Measurements from ENCODE around the gene PSME3IP1.
"Not testable (repeated sequence)": the region's sequence is repeated elsewhere in the genome, so short reads cannot be mapped to it uniquely, and the experiment has no call there.

PSME3IP1 gene

GRCh38 chr16:57125969-57126368 is 59.9 kb downstream of the PSME3IP1 start:
- DNase-seq (ENCODE audit: low read depth, low spot score) = no peak

- no peak for DNase-seq (ENCODE audit: low read depth, low spot score)
Observed at GRCh38 chr16:57125376-57125775, 60.5 kb downstream of the PSME3IP1 start.

- DNase-seq (ENCODE audit: low read depth, low spot score) = no peak
Observed at GRCh38 chr16:57123974-57124674, 61.7 kb downstream of the PSME3IP1 start.

- no peak for DNase-seq (ENCODE audit: low read depth, low spot score)
Observed at GRCh38 chr16:57123216-57123973, 62.4 kb downstream of the PSME3IP1 start.

- DNase-seq (ENCODE audit: low read depth, low spot score) = no peak
Observed at GRCh38 chr16:57118461-57119084, 67.3 kb downstream of the PSME3IP1 start.

- no peak for DNase-seq (ENCODE audit: low read depth, low spot score)
Observed at GRCh38 chr16:57115514-57116182, 70.2 kb downstream of the PSME3IP1 start.

GRCh38 chr16:57115168-57115513 is 70.7 kb downstream of the PSME3IP1 start:
- DNase-seq (ENCODE audit: low read depth, low spot score) = no peak

- no peak for DNase-seq (ENCODE audit: low read depth, low spot score)
Observed at GRCh38 chr16:57113664-57114063, 72.2 kb downstream of the PSME3IP1 start.

- no peak for DNase-seq (ENCODE audit: low read depth, low spot score)
Observed at GRCh38 chr16:57113042-57113453, 72.8 kb downstream of the PSME3IP1 start.

- no peak for DNase-seq (ENCODE audit: low read depth, low spot score)
Observed at GRCh38 chr16:57112403-57113041, 73.3 kb downstream of the PSME3IP1 start.

GRCh38 chr16:57111420-57111819 is 74.4 kb downstream of the PSME3IP1 start:
- no peak for DNase-seq (ENCODE audit: low read depth, low spot score)

GRCh38 chr16:57110937-57111336 is 74.9 kb downstream of the PSME3IP1 start:
- DNase-seq (ENCODE audit: low read depth, low spot score) = no peak

GRCh38 chr16:57109259-57110105 is 76.4 kb downstream of the PSME3IP1 start:
- not testable (repeated sequence) for DNase-seq (ENCODE audit: low read depth, low spot score)

- no peak for DNase-seq (ENCODE audit: low read depth, low spot score)
Observed at GRCh38 chr16:57108432-57108831, 77.4 kb downstream of the PSME3IP1 start.

- no peak for DNase-seq (ENCODE audit: low read depth, low spot score)
Observed at GRCh38 chr16:57107321-57107922, 78.4 kb downstream of the PSME3IP1 start.

GRCh38 chr16:57106767-57107166 is 79.1 kb downstream of the PSME3IP1 start:
- no peak for DNase-seq (ENCODE audit: low read depth, low spot score)

- no peak for DNase-seq (ENCODE audit: low read depth, low spot score)
Observed at GRCh38 chr16:57105184-57105583, 80.7 kb downstream of the PSME3IP1 start.

GRCh38 chr16:57104706-57105105 is 81.1 kb downstream of the PSME3IP1 start:
- DNase-seq (ENCODE audit: low read depth, low spot score) = no peak

- no peak for DNase-seq (ENCODE audit: low read depth, low spot score)
Observed at GRCh38 chr16:57102888-57103851, 82.7 kb downstream of the PSME3IP1 start.

All from activated CD4-positive, CD25-positive, alpha-beta regulatory T cell treated with anti-CD3 and anti-CD28 coated beads, Interleukin-2, amount 50 U/mL, for 16 hours (primary cell).